HG02763 (cell line): ENCODE measurements around the gene FCHSD2.

Source experiments
- ATAC-seq: cut with Tn5 transposase; IDR thresholded peaks from one replicate; pipeline ENCODE4 v1.9.1; 2021; ENCODE audit warnings: mild to moderate bottlenecking, moderate library complexity; ENCODE audit not compliant: unreplicated experiment

The FCHSD2 gene

GRCh38 chr11:72975778-72976521, 166.2 kb downstream of the FCHSD2 start:
- no peak for ATAC-seq

GRCh38 chr11:72974487-72975205, 167.5 kb downstream of the FCHSD2 start:
- no peak for ATAC-seq

GRCh38 chr11:72972496-72973128, 169.5 kb downstream of the FCHSD2 start:
- ATAC-seq = no peak

- ATAC-seq = no peak
Observed at GRCh38 chr11:72971192-72971967, 170.7 kb downstream of the FCHSD2 start.

GRCh38 chr11:72970557-72971118, 171.5 kb downstream of the FCHSD2 start:
- no peak for ATAC-seq

GRCh38 chr11:72969894-72970335, 172.2 kb downstream of the FCHSD2 start:
- ATAC-seq = no peak

GRCh38 chr11:72968390-72968789, 173.7 kb downstream of the FCHSD2 start:
- ATAC-seq = no peak

GRCh38 chr11:72965672-72966071, 176.4 kb downstream of the FCHSD2 start:
- no peak for ATAC-seq

- ATAC-seq = no peak
Observed at GRCh38 chr11:72962717-72963116, 179.4 kb downstream of the FCHSD2 start.

- ATAC-seq = no peak
Observed at GRCh38 chr11:72962084-72962483, 180.0 kb downstream of the FCHSD2 start.

- ATAC-seq = no peak
Observed at GRCh38 chr11:72959998-72960731, 182.0 kb downstream of the FCHSD2 start.

- ATAC-seq = no peak
Observed at GRCh38 chr11:72958791-72959190, 183.3 kb downstream of the FCHSD2 start.

GRCh38 chr11:72955466-72955865, 186.7 kb downstream of the FCHSD2 start:
- ATAC-seq = no peak

- ATAC-seq = no peak
Observed at GRCh38 chr11:72954860-72955259, 187.3 kb downstream of the FCHSD2 start.

GRCh38 chr11:72953637-72954036, 188.5 kb downstream of the FCHSD2 start:
- ATAC-seq = no peak

- no peak for ATAC-seq
Observed at GRCh38 chr11:72951888-72952287, 190.2 kb downstream of the FCHSD2 start.

GRCh38 chr11:72951193-72951592, 190.9 kb downstream of the FCHSD2 start:
- no peak for ATAC-seq

GRCh38 chr11:72950685-72951084, 191.4 kb downstream of the FCHSD2 start:
- no peak for ATAC-seq

GRCh38 chr11:72947229-72947628, 194.9 kb downstream of the FCHSD2 start:
- no peak for ATAC-seq

- no peak for ATAC-seq
Observed at GRCh38 chr11:72943664-72944063, 198.5 kb downstream of the FCHSD2 start.
